Panc1 (cell line): ENCODE results near the gene PGAM5.

Source experiments
- CTCF ChIP-seq: fragments of 450-650 bp; IDR thresholded peaks from 2 replicates; pipeline ENCODE4 v1.5.1; 2017; ENCODE audit warnings: mild to moderate bottlenecking
- POLR2AphosphoS5 ChIP-seq: IDR thresholded peaks from 2 replicates; pipeline ENCODE4 v1.6.1; 2012; ENCODE audit warnings: mild to moderate bottlenecking, low read depth, low read length, moderate library complexity

- TF ChIP-seq CTCF = no peak
- TF ChIP-seq POLR2AphosphoS5 = no peak
Observed at GRCh38 chr12:132771126-132771838, 60.6 kb downstream of the PGAM5 start.
